Stimulated activated CD4-positive, alpha-beta T cell treated with anti-CD3 and anti-CD28 coated beads, Interleukin-2, amount 100 ng/mL, for 48 hours (primary cell): ENCODE results near the gene ZNF70.

Source experiments
- DNase-seq, 2 donors: peaks; one replicate each; pipeline ENCODE4 v3.0.0-alpha.2; 2020

ZNF70 gene

DNA sequence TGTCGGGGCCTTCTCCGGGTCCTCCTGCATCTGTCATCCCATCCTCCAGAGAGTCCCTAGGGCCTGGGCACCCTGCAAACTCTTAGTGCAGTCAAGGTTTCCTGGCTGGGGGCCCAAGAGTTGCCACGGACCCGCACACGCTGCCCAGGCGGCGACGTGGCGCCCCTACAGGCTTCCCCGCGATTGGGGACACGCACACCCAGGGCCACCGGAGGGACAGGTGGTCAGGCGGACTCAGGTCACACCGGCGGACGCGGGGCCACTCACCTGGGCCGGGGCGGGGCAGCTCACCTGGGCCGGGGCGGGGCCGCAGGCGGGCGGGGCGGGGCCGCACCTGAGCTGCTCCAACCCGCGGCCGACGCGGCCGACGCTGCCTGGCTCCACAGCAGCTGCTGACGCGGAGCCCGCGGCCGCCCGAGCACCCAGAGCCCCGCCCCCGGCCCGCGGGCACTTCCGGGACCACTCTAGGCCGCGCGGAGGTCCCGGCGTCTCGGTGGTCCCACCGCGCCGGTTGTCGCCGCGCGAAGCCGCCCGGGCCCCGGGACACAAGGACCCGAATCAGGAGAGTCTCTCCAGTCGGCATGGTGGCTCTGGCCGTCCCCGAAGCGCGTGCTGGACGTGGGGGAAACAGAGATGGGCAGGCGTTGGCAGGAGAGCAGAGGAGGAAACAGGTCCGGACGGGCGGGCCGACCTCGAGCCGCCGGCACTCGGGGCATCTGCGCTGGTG lies at the start of gene ZNF70:
Gene ZNF70, minus strand, starts transcription at position 399 of the 727 bp plus-strand sequence. CDS start 5,972 bp downstream, outside the sequence.
- peak; percentile 61 to 78 for DNase-seq

DNA sequence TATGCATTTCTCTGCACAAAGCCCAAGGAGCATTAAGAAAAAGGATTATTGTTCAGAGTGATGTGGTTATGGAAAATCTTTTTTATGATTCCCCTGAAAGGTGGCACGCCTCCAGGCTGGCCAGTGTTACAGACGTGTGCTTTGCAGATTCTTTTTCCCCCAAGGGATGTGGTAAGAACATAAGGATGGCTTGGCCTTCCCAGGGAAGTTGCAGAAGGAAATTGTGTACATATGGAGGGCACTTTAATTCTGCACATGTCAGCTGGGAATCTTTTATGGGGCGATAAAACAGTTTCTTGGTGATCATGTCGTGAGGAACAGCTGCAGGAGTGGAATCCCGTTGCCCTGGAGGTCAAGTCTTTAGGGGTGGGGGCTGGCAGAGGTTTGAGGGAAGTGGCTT lies 45.5 kb upstream of the ZNF70 start:
- DNase-seq, result no peak

DNA sequence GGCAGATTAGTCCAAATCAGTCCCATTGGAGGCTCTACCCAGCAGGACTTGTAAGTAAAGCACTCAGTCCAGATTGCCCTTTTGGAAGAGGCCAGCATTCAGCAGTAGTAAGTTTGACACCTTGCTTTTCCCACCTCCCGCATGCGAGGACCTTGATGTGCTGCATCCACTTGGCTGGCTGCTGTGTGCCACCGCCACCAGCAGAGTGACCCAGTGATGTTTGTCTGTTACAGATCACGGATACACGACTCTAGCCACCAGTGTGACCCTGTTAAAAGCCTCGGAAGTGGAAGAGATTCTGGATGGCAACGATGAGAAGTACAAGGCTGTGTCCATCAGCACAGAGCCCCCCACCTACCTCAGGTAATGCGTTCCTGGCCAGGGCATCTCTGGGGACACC lies 42.4 kb upstream of the ZNF70 start:
- DNase-seq, result no peak

DNA sequence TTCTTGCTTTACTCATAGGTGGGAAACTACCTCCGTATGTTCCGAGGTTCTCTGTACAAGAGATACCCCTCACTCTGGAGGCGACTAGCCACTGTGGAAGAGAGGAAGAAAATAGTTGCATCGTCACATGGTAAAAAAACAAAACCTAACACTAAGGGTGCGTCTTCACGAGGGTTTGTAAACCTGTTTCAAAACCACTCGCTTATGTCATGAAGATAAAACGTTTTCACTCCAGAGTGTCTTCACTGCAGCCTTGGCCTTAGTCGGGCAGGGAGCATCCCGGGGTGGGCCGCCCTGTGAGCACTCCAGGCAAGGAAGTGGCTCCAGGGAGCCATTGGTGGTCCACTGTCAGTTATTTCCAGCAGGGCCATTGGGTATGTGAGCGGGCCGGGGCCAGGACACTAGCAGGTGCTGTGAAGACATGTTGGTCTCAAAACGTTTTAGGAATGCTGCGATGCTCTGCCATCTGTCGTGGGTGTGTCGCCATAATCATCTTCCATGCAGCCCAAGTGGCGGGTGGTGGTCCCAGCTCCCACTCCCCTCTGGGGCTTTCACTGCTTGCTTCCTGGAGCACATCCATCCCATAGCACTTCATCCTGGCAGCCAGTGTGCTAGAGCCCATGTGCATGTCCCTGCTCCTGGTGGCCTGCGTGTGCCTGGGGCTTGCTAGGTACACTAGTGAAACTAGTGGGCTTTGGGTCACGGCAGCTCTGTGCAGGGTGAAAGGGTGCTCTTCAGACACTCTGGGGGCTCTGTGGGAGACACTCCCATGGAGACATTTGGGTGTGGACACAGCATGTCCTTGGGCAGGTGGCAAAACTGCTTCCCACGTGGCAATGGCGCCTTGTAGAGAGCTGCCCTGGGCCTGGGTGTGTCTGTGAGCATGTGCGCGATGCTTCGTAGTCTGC lies 41.1 kb upstream of the ZNF70 start:
- DNase-seq, result no peak

DNA sequence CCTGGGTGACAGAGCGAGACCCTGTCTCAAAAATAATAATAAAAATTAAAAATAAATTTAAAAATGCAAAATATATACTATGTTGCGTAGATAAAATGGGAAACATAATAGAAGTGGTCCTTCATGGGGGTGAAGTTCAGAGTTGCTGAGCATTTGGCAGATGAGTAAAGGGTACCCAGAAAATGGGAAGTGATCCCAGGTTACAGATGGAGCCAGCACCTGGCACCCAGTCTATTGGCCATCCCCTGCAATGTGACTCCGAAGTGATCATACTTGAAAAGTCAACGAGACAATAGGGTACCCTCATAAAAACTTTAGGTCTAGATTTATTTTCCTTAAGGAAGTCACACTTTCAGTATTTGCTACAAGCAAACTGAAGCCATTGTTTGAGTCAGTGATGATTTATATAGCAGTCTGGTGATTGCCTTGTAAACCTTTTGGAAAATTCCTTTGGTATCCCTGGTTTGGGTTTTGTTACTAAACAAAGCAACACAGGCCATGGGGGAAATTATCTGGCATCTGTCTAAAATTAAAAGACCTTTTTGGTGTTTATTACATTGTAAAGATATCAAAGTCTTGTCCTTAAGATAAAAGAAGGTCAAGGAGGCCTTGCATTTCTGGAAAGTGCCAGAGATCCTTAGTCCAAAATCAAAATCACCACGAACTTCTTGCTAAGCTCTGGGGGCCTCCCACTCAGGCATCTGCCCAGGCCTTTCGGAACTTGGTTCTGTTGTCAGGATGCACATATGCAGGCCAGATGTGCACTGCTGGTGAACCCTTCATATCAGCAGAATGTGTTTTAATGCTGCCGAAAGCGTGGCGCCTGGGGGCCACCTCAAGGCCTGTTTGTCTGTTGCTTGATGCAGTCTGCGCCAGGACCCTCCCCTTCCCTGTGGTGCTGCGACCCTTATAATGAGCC lies 40.2 kb upstream of the ZNF70 start:
- DNase-seq, result no peak

DNA sequence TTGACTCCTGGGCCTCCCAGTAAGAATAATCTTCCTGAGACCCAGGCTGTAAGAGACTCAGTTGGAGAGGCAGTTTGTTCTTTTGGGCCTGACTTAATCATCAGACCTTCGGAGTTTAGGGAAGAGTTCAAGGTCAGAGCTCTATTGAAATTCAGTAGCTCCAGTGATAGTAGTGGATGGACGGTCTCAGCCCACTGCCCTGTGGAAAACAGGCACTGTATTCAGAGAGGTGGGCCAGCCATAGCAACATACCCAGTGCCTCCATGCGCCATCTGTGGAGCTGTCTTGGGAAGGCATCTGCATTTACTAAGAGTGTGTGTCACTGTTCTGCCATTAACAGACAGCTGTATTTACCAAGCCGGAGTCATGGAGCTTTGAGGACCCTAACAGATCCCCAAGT lies 38.7 kb upstream of the ZNF70 start:
- no peak for DNase-seq

DNA sequence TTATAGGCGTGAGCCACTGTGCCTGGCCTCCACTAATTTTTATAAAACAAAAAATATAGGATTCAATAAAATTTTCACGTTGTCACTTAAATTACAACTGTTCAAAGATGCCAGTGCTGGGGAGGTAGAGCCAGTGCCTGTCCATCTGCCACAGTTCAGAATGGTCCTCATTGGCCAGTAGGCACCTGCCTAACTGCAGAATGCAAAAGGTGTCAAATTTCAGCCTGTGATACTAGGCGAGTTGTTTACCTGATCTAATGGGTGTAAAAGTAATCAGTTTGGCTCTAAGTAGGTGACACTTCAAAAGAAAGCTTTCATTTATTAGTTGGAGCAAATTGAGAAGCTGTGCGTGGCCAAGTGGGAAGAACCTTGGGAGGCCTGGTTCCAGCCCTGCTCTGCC lies 38.2 kb upstream of the ZNF70 start:
- DNase-seq, result no peak

DNA sequence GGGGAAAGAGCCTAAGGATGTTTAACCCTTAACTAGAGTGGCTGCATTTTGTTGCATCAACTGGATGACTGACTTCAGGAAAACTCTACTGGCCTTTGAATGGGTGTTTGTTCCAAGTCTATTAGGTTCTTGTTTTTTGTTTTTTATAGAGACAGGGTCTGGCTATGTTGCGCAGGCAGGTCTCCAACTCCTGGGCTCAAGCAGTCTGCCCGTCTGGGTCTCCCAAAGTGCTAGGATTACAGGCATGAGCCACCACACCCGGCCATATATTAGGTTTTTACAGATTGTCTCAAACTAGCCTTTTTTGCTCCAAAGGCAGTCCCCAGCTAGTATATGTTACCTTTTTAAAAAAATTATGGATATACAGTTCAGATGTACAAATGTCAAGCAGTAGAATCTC lies 37.0 kb upstream of the ZNF70 start:
- DNase-seq, result no peak

DNA sequence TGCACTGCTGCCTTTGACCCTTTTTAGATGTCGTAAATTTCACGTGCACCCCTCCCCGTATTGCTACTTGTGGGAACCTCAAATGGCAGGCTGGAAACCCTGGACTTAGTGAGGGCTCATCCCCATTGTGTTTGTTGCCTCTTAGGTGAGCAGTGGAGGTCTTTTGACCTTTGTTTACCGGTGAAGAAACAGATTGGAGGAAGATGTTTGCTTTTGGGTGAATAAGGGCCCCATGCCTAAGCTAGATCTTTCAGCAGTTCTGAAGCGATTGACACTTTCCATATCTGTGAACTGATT lies 36.6 kb upstream of the ZNF70 start:
- no peak for DNase-seq

DNA sequence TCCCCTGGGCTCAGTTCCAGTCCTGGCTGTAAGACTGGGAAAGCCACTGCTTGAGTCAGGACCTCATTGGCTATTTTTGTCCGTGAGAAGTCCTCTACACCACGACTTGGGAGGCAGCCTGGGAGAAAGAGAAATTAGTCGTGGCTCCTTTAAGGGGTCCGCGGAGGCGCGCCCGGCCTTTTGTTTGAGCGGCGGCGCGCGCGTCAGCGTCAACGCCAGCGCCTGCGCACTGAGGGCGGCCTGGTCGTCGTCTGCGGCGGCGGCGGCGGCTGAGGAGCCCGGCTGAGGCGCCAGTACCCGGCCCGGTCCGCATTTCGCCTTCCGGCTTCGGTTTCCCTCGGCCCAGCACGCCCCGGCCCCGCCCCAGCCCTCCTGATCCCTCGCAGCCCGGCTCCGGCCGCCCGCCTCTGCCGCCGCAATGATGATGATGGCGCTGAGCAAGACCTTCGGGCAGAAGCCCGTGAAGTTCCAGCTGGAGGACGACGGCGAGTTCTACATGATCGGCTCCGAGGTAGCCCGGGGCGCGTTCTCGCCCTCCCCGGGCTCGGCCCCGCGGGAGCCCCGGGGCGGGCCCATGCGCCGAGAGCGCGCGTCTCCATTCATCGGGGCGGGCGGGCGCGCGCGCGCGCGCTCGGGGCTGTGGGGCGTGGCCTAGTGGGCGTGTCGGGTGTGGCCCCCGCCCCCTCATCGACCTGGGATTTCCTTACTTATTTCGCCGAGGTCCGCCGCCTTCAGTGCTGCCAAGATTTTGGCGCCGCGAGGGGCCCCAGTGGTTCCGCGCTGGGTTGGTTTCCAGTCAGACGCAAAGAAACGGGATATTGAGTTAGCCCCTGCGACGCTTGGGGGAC lies 36.1 kb upstream of the ZNF70 start, which contains the start of gene SMARCB1:
Gene SMARCB1, plus strand, starts transcription at position 215 of the 848 bp plus-strand sequence. Its CDS starts 204 bp downstream, at position 419.
- peak; percentile 91 to 92 for DNase-seq

DNA sequence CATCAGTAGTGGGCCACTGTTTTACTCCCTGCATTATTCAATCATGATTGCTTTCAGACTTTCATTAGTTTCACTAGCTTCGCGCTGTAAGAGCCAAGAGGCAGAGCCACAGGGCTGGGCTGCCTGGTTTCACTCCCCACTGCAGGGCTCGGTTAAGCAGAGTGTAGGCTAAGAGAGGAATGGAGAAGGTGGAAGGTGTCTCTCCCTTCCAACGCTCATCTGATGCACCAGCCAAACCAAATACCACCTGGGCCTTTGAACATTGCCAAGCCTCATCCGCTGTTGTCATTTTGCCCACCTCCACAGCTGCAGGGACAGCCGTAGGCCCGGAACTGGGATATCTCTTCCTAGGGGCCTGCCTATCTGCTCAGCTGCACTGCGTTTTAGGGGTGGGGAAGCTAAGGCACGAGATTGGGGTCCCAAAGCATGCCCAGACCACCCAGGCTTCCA lies 35.4 kb upstream of the ZNF70 start:
- no peak for DNase-seq

DNA sequence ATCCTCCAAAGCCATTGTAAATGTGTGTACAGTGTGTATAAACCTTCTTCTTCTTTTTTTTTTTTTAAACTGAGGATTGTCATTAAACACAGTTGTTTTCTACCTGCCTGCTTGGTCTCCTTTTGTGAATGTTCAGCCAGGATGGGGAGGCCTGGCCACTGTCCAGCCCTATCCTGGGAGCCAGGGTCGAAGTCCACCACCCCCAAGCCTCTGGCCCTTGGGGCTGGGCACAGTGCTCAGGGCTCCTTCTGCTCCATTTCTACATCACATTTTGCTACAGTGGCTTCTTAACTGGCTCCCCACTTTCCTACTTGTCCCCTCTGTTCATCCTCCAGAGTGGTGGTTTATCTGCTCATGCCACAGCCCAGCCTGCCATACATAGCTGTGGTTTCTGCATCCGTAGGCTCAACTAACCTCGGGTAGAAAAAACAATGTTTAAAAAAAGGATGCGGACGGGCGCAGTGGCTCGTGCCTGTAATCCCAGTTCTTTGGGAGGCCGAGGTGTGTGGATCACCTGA lies 33.4 kb upstream of the ZNF70 start:
- DNase-seq, result no peak

DNA sequence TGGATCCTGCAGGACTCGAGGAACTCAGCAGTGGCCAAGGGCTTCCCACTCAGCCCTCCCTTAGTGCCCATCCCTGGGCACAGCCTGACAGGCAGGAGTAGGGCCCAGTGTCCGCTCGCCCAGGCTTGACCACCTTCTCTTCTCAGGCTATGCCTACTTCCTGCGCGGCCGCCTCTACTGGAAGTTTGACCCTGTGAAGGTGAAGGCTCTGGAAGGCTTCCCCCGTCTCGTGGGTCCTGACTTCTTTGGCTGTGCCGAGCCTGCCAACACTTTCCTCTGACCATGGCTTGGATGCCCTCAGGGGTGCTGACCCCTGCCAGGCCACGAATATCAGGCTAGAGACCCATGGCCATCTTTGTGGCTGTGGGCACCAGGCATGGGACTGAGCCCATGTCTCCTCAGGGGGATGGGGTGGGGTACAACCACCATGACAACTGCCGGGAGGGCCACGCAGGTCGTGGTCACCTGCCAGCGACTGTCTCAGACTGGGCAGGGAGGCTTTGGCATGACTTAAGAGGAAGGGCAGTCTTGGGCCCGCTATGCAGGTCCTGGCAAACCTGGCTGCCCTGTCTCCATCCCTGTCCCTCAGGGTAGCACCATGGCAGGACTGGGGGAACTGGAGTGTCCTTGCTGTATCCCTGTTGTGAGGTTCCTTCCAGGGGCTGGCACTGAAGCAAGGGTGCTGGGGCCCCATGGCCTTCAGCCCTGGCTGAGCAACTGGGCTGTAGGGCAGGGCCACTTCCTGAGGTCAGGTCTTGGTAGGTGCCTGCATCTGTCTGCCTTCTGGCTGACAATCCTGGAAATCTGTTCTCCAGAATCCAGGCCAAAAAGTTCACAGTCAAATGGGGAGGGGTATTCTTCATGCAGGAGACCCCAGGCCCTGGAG lies 32.6 kb upstream of the ZNF70 start:
- DNase-seq, result no peak

DNA sequence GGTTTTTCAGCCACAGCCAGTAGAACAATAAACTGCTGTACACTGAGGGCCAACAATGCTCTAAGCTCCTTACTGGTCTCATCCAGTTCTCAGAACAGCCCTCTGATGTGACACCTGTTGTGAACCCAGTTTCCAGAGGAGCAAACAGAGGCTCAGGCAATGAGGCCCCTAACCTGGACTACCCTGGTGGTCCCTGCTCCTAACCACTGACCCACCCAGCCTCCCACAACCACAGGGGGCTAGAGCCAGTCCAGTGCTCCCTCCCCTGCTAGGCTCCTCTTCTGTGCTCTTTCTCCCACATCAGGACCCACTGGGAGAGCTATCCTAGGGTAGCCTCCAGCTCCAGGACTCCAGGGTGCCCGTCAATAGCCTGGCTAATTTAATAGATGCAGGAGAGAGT lies 31.8 kb upstream of the ZNF70 start:
- no peak for DNase-seq

DNA sequence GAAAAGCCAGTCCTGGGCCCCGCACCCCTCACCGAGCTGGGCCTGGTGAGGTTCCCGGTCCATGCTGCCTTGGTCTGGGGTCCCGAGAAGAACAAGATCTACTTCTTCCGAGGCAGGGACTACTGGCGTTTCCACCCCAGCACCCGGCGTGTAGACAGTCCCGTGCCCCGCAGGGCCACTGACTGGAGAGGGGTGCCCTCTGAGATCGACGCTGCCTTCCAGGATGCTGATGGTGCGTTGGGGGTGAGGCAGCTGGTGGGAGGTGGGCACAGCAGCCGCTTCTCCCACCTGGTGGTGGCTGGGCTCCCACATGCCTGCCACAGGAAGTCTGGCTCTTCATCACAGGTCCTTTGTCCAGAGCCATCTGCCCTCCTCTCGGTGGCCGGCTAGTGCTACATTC lies 31.3 kb upstream of the ZNF70 start:
- DNase-seq, result no peak

DNA sequence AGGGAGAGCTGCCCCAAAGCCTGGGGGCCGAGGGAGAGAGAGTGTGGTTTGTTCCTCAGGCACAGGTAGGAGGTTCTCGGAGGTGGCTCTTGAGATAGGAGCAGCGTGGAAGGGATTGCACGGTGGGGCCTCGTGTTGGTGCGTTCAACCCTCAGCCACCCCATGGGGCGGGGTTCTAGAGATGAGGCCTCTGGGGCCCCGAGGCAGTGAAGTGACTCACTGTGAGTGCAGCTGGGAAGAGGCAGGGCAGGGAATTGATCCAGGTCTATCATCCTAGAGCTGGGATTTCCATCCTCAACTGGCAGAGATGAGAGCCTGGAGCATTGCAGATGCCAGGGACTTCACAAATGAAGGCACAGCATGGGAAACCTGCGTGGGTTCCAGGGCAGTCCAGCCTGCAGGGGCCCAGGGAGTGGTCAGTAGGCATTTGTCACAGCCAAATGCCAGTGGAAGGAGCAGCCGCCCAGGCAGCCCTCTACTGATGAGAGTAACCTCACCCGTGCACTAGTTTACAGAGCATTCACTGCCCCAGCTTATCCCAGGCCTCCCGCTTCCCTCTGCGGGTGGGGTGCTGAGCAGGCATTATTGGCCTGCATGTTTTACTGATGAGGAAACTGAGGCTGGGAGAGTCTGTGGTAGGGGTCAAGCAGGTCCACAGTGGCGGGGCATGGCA lies 30.7 kb upstream of the ZNF70 start:
- no peak for DNase-seq

DNA sequence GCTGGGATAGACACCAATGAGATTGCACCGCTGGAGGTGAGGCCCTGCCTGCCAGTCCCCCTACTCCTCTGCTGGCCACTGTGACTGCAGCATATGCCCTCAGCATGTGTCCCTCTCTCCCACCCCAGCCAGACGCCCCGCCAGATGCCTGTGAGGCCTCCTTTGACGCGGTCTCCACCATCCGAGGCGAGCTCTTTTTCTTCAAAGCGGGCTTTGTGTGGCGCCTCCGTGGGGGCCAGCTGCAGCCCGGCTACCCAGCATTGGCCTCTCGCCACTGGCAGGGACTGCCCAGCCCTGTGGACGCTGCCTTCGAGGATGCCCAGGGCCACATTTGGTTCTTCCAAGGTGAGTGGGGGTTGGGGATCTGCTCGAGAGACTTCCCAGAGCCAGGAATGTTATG lies 30.2 kb upstream of the ZNF70 start:
- no peak for DNase-seq

DNA sequence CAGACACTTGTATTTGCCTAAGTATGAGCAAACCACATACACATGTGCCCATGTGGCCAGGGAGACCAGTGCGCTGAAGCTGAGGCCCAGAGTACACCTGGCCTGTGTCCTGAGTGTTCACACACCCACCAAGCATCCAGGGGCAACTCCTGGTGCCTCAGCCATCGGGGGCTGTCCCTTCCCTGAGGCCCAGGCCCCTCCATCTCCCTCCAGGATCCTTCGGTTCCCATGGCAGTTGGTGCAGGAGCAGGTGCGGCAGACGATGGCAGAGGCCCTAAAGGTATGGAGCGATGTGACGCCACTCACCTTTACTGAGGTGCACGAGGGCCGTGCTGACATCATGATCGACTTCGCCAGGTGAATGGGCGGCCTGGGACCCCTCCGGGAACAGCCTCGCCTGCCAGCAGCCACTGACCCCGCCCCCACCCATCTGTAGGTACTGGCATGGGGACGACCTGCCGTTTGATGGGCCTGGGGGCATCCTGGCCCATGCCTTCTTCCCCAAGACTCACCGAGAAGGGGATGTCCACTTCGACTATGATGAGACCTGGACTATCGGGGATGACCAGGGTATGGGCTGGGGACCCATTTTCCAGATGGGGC lies 29.3 kb upstream of the ZNF70 start:
- no peak for DNase-seq

DNA sequence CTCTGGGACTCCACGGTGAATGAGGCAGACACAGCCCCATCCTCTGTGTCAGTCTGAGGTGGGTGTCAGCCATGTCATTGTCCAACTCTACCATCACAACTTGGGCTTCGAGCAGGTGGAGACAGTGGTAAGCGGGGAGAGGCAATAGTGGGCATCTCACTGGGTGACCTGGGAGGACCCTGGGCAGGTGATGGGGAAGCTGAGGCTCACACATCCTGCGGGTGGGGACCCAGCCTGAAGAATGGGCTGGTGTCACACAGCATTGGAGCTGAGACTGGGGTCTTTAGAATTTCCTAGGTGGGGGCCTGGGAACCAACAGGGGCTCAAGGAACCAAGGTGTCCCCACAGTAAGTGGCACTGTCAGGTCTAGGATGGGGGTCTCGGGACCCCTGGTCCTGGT lies 28.8 kb upstream of the ZNF70 start:
- no peak for DNase-seq

DNA sequence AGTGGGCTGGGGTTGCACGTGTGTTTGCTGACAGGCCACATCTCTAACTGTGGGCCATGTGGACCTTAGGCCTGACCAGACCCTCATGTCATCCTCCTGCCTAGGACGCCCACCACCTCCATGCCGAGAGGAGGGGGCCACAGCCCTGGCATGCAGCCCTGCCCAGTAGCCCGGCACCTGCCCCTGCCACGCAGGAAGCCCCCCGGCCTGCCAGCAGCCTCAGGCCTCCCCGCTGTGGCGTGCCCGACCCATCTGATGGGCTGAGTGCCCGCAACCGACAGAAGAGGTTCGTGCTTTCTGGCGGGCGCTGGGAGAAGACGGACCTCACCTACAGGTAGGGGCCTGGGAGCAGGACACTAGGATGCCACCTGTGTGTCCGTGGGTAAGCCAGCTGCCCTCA lies 28.2 kb upstream of the ZNF70 start:
- no peak for DNase-seq
